Measurements from ENCODE around the gene AMPD2.

- TF ChIP-seq, protein P1, sequence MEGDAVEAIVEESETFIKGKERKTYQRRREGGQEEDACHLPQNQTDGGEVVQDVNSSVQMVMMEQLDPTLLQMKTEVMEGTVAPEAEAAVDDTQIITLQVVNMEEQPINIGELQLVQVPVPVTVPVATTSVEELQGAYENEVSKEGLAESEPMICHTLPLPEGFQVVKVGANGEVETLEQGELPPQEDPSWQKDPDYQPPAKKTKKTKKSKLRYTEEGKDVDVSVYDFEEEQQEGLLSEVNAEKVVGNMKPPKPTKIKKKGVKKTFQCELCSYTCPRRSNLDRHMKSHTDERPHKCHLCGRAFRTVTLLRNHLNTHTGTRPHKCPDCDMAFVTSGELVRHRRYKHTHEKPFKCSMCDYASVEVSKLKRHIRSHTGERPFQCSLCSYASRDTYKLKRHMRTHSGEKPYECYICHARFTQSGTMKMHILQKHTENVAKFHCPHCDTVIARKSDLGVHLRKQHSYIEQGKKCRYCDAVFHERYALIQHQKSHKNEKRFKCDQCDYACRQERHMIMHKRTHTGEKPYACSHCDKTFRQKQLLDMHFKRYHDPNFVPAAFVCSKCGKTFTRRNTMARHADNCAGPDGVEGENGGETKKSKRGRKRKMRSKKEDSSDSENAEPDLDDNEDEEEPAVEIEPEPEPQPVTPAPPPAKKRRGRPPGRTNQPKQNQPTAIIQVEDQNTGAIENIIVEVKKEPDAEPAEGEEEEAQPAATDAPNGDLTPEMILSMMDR (IDR thresholded peaks at IDR 0.05) = no peak
- no peak for TF ChIP-seq POLR2A (IDR thresholded peaks at IDR 0.05)
Measured at GRCh38 chr1:109632671-109633346, 13.2 kb downstream of the AMPD2 start.

Data from prostate gland (tissue), 2 donors.